SK-N-SH treated with all-trans-retinoic acid at 6 μM for 48 hours (cell line): ENCODE measurements around the gene SORL1.

ENCODE experiments used
- ATAC-seq: fragments of 200-7000 bp; cut with Tn5 transposase; 3 replicates; pipeline ENCODE4 v1.9.1; 2020; ENCODE audit warnings: mild to moderate bottlenecking, moderate library complexity
- BACH2 ChIP-seq: fragments of 250-450 bp; sonication (Bioruptor Pico); IDR thresholded peaks from 2 replicates; pipeline ENCODE4 v1.9.0; 2021; ENCODE audit warnings: mild to moderate bottlenecking, borderline replicate concordance
- CSDC2 ChIP-seq: fragments of 250-450 bp; sonication (Bioruptor Pico); IDR thresholded peaks from 2 replicates; pipeline ENCODE4 v1.5.0; 2020; ENCODE audit warnings: mild to moderate bottlenecking, moderate library complexity
- ESRRG ChIP-seq: fragments of 250-450 bp; sonication (Bioruptor Pico); IDR thresholded peaks from 2 replicates; pipeline ENCODE4 v1.6.1; 2021; ENCODE audit warnings: mild to moderate bottlenecking
- GLIS3 ChIP-seq: fragments of 250-450 bp; sonication (Bioruptor Pico); IDR thresholded peaks from 2 replicates; pipeline ENCODE4 v1.5.0; 2020; ENCODE audit warnings: mild to moderate bottlenecking, moderate library complexity
- OSR1 ChIP-seq: fragments of 250-450 bp; sonication (Bioruptor Pico); IDR thresholded peaks from 2 replicates; pipeline ENCODE4 v1.8.0; 2022; ENCODE audit warnings: moderate library complexity, mild to moderate bottlenecking, inconsistent platforms
- PATZ1 ChIP-seq: fragments of 250-450 bp; sonication (Bioruptor Pico); IDR thresholded peaks from 2 replicates; pipeline ENCODE4 v1.8.0; 2020; ENCODE audit warnings: mild to moderate bottlenecking, moderate library complexity, borderline replicate concordance
- POU6F1 ChIP-seq: fragments of 250-450 bp; sonication (Bioruptor Pico); IDR thresholded peaks from 2 replicates; pipeline ENCODE4 v1.8.0; 2021; ENCODE audit warnings: low read depth, mild to moderate bottlenecking, moderate library complexity, borderline replicate concordance
- PPARA ChIP-seq: fragments of 250-450 bp; sonication (Bioruptor Pico); IDR thresholded peaks from 2 replicates; pipeline ENCODE4 v1.5.0; 2020; ENCODE audit warnings: mild to moderate bottlenecking, borderline replicate concordance
- RARB ChIP-seq: fragments of 250-450 bp; sonication (Bioruptor Pico); IDR thresholded peaks from 2 replicates; pipeline ENCODE4 v1.8.0; 2021; ENCODE audit warnings: mild to moderate bottlenecking, moderate library complexity
- SNAI2 ChIP-seq: fragments of 250-450 bp; sonication (Bioruptor Pico); IDR thresholded peaks from 2 replicates; pipeline ENCODE4 v1.5.0; 2020; ENCODE audit warnings: mild to moderate bottlenecking, moderate library complexity
- TCF4 ChIP-seq: fragments of 250-450 bp; sonication (Bioruptor Pico); IDR thresholded peaks from 2 replicates; pipeline ENCODE4 v1.8.0; 2021; ENCODE audit warnings: mild to moderate bottlenecking, moderate library complexity, borderline replicate concordance
- ZC3H10 ChIP-seq: fragments of 250-450 bp; sonication (Bioruptor Pico); IDR thresholded peaks from 2 replicates; pipeline ENCODE4 v1.5.1; 2021; ENCODE audit warnings: mild to moderate bottlenecking, moderate library complexity
- ZFP30 ChIP-seq: fragments of 450-650 bp; formaldehyde crosslinking; IDR thresholded peaks from 2 replicates; pipeline ENCODE4 v1.5.0; 2022; ENCODE audit warnings: mild to moderate bottlenecking, moderate library complexity
- ZNF565 ChIP-seq: fragments of 450-650 bp; formaldehyde crosslinking; conservative IDR thresholded peaks from 2 replicates; pipeline ENCODE4 v1.5.0; 2020; ENCODE audit warnings: low read depth, mild to moderate bottlenecking, moderate library complexity
- ZNF70 ChIP-seq: fragments of 450-650 bp; formaldehyde crosslinking; IDR thresholded peaks from 2 replicates; pipeline ENCODE4 v1.5.0; 2020; ENCODE audit warnings: mild to moderate bottlenecking, moderate library complexity
- ZNF8 ChIP-seq: fragments of 450-650 bp; formaldehyde crosslinking; IDR thresholded peaks from 2 replicates; pipeline ENCODE4 v1.5.0; 2020; ENCODE audit warnings: mild to moderate bottlenecking, moderate library complexity
- TF ChIP-seq, protein P1 (sequence below): fragments of 250-450 bp; sonication (Bioruptor Pico); IDR thresholded peaks from 2 replicates; pipeline ENCODE4 v1.5.1; 2021; ENCODE audit warnings: mild to moderate bottlenecking, moderate library complexity
- TF ChIP-seq, protein P2 (sequence below): fragments of 250-450 bp; sonication (Bioruptor Pico); IDR thresholded peaks from 2 replicates; pipeline ENCODE4 v1.5.1; 2020; ENCODE audit warnings: low read depth, mild to moderate bottlenecking, moderate library complexity

Gene SORL1

GRCh38 chr11:121464352-121464946 is 12.3 kb downstream of the SORL1 start (continued):
- TF ChIP-seq PATZ1 (no peak), POU6F1 (CRISPR knock-in tag) (no peak), CSDC2 (CRISPR knock-in tag) (no peak)

GRCh38 chr11:121465709-121466062 is 13.6 kb downstream of the SORL1 start:
- no peak for ATAC-seq
- TF ChIP-seq, protein P1, sequence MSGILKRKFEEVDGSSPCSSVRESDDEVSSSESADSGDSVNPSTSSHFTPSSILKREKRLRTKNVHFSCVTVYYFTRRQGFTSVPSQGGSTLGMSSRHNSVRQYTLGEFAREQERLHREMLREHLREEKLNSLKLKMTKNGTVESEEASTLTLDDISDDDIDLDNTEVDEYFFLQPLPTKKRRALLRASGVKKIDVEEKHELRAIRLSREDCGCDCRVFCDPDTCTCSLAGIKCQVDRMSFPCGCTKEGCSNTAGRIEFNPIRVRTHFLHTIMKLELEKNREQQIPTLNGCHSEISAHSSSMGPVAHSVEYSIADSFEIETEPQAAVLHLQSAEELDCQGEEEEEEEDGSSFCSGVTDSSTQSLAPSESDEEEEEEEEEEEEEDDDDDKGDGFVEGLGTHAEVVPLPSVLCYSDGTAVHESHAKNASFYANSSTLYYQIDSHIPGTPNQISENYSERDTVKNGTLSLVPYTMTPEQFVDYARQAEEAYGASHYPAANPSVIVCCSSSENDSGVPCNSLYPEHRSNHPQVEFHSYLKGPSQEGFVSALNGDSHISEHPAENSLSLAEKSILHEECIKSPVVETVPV (CRISPR knock-in tag) = no peak
- TF ChIP-seq, all 23 proteins: peak for 0

DNA sequence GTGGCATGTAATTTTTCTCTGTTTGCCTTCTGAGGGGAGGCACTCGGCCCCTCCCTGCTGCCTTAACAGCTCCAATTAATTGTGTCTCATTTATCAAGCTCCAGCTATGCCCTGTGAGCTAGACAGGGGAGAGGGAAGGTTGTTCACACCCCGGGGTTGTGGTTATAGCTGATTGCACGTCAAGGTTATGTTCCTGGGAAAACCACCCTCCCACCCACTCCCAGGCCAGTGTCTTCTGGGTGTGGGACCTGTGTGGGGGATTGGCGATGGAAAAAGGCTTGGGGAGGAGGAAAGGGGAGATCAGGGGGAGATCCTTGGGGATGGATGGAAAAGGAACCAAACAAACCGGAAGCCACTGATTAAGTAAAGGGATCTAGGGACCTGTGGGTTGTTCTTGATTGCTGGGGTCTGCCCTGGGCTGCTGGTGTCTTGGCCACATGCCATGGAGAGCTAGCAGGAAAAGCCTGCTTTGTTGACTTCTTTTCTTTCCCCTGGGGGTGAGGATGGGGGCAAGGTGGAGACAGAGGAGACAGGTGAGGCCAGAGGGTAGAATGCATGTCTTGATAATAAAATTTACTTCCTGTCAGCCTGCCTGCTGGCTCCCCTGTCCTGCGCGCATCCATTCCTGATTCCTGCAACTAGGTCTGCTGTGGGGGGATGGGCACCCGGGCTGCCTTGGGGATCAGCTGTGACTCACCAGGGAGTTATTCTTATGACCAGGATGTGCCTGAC is 14.1 kb downstream of the SORL1 start:
- peak; percentile 83 for ATAC-seq
- TF ChIP-seq TCF4 (0 out of 2 replicates have a peak, but pooled peaks have one; percentile 40), ZC3H10 (CRISPR knock-in tag) (no peak), SNAI2 (CRISPR knock-in tag) (0 out of 2 replicates have a peak, but pooled peaks have one; percentile 17), BACH2 (CRISPR knock-in tag) (no peak)
- TF ChIP-seq, protein P2, sequence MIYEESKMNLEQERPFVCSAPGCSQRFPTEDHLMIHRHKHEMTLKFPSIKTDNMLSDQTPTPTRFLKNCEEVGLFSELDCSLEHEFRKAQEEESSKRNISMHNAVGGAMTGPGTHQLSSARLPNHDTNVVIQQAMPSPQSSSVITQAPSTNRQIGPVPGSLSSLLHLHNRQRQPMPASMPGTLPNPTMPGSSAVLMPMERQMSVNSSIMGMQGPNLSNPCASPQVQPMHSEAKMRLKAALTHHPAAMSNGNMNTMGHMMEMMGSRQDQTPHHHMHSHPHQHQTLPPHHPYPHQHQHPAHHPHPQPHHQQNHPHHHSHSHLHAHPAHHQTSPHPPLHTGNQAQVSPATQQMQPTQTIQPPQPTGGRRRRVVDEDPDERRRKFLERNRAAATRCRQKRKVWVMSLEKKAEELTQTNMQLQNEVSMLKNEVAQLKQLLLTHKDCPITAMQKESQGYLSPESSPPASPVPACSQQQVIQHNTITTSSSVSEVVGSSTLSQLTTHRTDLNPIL (CRISPR knock-in tag) = no peak

DNA sequence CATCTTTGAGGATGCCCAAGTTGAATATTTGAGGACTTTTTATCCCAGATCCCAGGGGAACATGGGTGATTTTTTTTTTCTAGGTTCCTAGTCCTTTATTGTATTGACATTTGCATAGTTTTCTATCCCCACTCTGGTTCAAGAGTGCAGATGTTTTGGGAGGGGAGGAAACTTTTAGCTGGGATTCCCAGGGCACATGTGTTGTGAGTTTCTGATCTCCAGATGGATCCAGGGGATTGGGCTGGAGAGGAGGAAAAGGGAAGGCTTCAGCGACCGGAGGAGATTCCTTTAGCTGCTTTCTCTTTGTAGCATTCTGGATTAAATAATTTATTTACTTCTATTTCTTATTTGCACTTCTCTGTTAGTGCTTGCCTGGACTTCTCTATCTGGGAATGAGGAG is 15.4 kb downstream of the SORL1 start:
- TF ChIP-seq ZC3H10 (CRISPR knock-in tag) (no peak), GLIS3 (no peak), POU6F1 (CRISPR knock-in tag) (no peak), PPARA (no peak), ZNF8 (no peak), ESRRG (CRISPR knock-in tag) (no peak), OSR1 (no peak), SNAI2 (CRISPR knock-in tag) (no peak), RARB (no peak), ZNF565 (CRISPR knock-in tag) (no peak), ZFP30 (CRISPR knock-in tag) (no peak), BACH2 (CRISPR knock-in tag) (no peak), ZNF70 (CRISPR knock-in tag) (no peak), TCF4 (no peak)
- TF ChIP-seq, protein P1 (CRISPR knock-in tag) = no peak
- TF ChIP-seq, protein P2 (CRISPR knock-in tag) = no peak
- ATAC-seq = no peak
